HepG2 (cell line): ENCODE data around the gene ARPIN. TPM values are rescaled to one million over a fixed set of nuclear protein-coding genes. Genes with fewer than 3 reads are reported as not detected.

Experiments used
- DMTF1 ChIP-seq: sonication (generic); formaldehyde crosslinking; IDR thresholded peaks from 2 replicates; pipeline ENCODE4 v1.4.0; 2020; ENCODE audit warnings: mild to moderate bottlenecking, missing genetic modification reagents
- FOXC1 ChIP-seq: sonication (generic); formaldehyde crosslinking; IDR thresholded peaks from 2 replicates; pipeline ENCODE4 v1.8.0; 2022; ENCODE audit warnings: mild to moderate bottlenecking, missing genetic modification reagents, borderline replicate concordance
- FUBP1 ChIP-seq: sonication (generic); formaldehyde crosslinking; IDR thresholded peaks from 2 replicates; pipeline ENCODE4 v1.5.1; 2020; ENCODE audit warnings: missing genetic modification reagents, mild to moderate bottlenecking, borderline replicate concordance
- PHF21A ChIP-seq: sonication (generic); formaldehyde crosslinking; IDR thresholded peaks from 2 replicates; pipeline ENCODE4 v1.5.0; 2020; ENCODE audit warnings: mild to moderate bottlenecking, missing genetic modification reagents
- SATB2 ChIP-seq: sonication (generic); formaldehyde crosslinking; IDR thresholded peaks from 2 replicates; pipeline ENCODE4 v1.5.0; 2020; ENCODE audit warnings: missing genetic modification reagents
- SIX1 ChIP-seq: sonication (generic); formaldehyde crosslinking; IDR thresholded peaks from 2 replicates; pipeline ENCODE4 v1.4.0; 2020; ENCODE audit warnings: missing genetic modification reagents, borderline replicate concordance
- XRCC5 ChIP-seq: fragments of 200-400 bp; formaldehyde crosslinking; optimal IDR thresholded peaks from 2 replicates; pipeline ENCODE3; 2017; ENCODE audit warnings: mild to moderate bottlenecking, low read length
- ZBTB7B ChIP-seq: sonication (generic); formaldehyde crosslinking; IDR thresholded peaks from 2 replicates; pipeline ENCODE4 v1.4.0; 2020; ENCODE audit warnings: missing genetic modification reagents
- ZFX ChIP-seq: sonication (generic); formaldehyde crosslinking; IDR thresholded peaks from 2 replicates; pipeline ENCODE4 v1.4.0; 2020; ENCODE audit warnings: mild to moderate bottlenecking, low read depth, missing genetic modification reagents, moderate library complexity
- ZNF160 ChIP-seq: sonication (generic); formaldehyde crosslinking; IDR thresholded peaks from 2 replicates; pipeline ENCODE4 v1.8.0; 2022; ENCODE audit warnings: mild to moderate bottlenecking, inconsistent platforms, missing genetic modification reagents
- ZNF329 ChIP-seq: sonication (generic); formaldehyde crosslinking; IDR thresholded peaks from 2 replicates; pipeline ENCODE4 v1.9.0; 2021; ENCODE audit warnings: low read depth, mild to moderate bottlenecking, missing genetic modification reagents
- ZNF510 ChIP-seq: sonication (generic); formaldehyde crosslinking; IDR thresholded peaks from 2 replicates; pipeline ENCODE4 v1.4.0; 2020; ENCODE audit warnings: low read depth, mild to moderate bottlenecking, missing genetic modification reagents
- ZNF564 ChIP-seq: sonication (generic); formaldehyde crosslinking; IDR thresholded peaks from 2 replicates; pipeline ENCODE4 v1.8.1; 2023; ENCODE audit warnings: mild to moderate bottlenecking, missing genetic modification reagents
- ZNF567 ChIP-seq: sonication (generic); formaldehyde crosslinking; IDR thresholded peaks from 2 replicates; pipeline ENCODE4 v1.8.1; 2023; ENCODE audit warnings: mild to moderate bottlenecking, missing genetic modification reagents, borderline replicate concordance
- ZNF574 ChIP-seq: sonication (generic); formaldehyde crosslinking; IDR thresholded peaks from 2 replicates; pipeline ENCODE4 v1.4.0; 2020; ENCODE audit warnings: missing genetic modification reagents
- ZNF589 ChIP-seq: sonication (generic); formaldehyde crosslinking; conservative IDR thresholded peaks from 2 replicates; pipeline ENCODE4 v1.8.0; 2022; ENCODE audit warnings: mild to moderate bottlenecking, moderate library complexity, missing genetic modification reagents
- ZNF770 ChIP-seq: sonication (generic); formaldehyde crosslinking; IDR thresholded peaks from 2 replicates; pipeline ENCODE4 v1.5.0; 2020; ENCODE audit warnings: mild to moderate bottlenecking, missing genetic modification reagents
- ZSCAN31 ChIP-seq: sonication (generic); formaldehyde crosslinking; IDR thresholded peaks from 2 replicates; pipeline ENCODE4 v1.5.0; 2020; ENCODE audit warnings: low read depth, mild to moderate bottlenecking, missing genetic modification reagents
- polyA plus RNA-seq, 8 experiments: library from polyadenylated mRNA; depleted of rRNA in 3 of 8; stranded (reverse) in 7 of 8; unstranded in 1 of 8; fragments of >200 nt; fragmentation: Illumina TruSeq in 4 of 8; extraction: Trizol in 4 of 8; gene quantifications; 2 replicates each; pipeline versions ENCODE4 v1.2.1 to v1.2.3, GENCODE V29; 2011 to 2016; ENCODE audit warnings: low read depth in 4 of 8, missing spikeins in 1 of 8, mixed read lengths in 1 of 8; ENCODE audit not compliant: insufficient read depth in 1 of 8
- total RNA-seq, 5 experiments: library from RNA; depleted of rRNA; stranded (reverse); fragments of >200 nt; fragmentation: Illumina TruSeq; extraction: Trizol; gene quantifications; 2 replicates each; pipeline ENCODE4 v1.2.3, GENCODE V29; 2016; ENCODE audit warnings: low read depth in 1 of 5

ARPIN gene
- total and polyA plus RNA-seq, 2 of the 13 experiments (the other 11 are each of a cell fraction or from before 2014, with no cell fraction given), result 2.8 to 5.0 TPM

- TF ChIP-seq ZNF770 (CRISPR knock-in tag) (peak; percentile 69), SIX1 (CRISPR knock-in tag) (peak; percentile 59; the same call in 1 of the 2 replicates), DMTF1 (no peak), FOXC1 (CRISPR knock-in tag) (peak; percentile 89; the same call in 1 of the 2 replicates), PHF21A (CRISPR knock-in tag) (peak; percentile 94), ZBTB7B (CRISPR knock-in tag) (peak; percentile 87), SATB2 (CRISPR knock-in tag) (peak; percentile 77; the same call in 1 of the 2 replicates), ZFX (peak; percentile 90), FUBP1 (CRISPR knock-in tag) (no peak), ZNF510 (no peak; the same call in 1 of the 2 replicates), ZNF567 (CRISPR knock-in tag) (peak; percentile 97; the same call in 1 of the 2 replicates), ZNF589 (CRISPR knock-in tag) (peak; percentile 85), ZNF160 (CRISPR knock-in tag) (peak; percentile 92), ZNF574 (CRISPR knock-in tag) (peak; percentile 97), ZNF329 (peak; percentile 88), ZNF564 (CRISPR knock-in tag) (peak; percentile 58; the same call in 1 of the 2 replicates), XRCC5 (peak; percentile 99), ZSCAN31 (CRISPR knock-in tag) (peak; percentile 66)
Observed at GRCh38 chr15:89893696-89894447, 18.9 kb downstream of the ARPIN start, which contains the start of gene AP3S2 (continued).
